Choroid plexus epithelial cell (primary cell): ENCODE data around the gene TIMP3.
A peak's percentile ranks its signal among the peaks of the same experiment; 100 is the strongest.

ENCODE experiments used
- DNase-seq: peaks from one replicate; pipeline ENCODE4 v3.0.0-alpha.2; 2010; ENCODE audit warnings: low read depth
- H3K4me3 ChIP-seq: 2 replicates; pipeline ENCODE4 v1.5.1; 2011; ENCODE audit warnings: low read depth, mild to moderate bottlenecking, control low read depth, low read length, moderate library complexity
- CTCF ChIP-seq: conservative IDR thresholded peaks from 2 replicates; pipeline ENCODE4 v1.5.1; 2011; ENCODE audit warnings: low read depth, mild to moderate bottlenecking, control low read depth, inconsistent platforms, low read length, moderate library complexity

TIMP3 gene

GRCh38 chr22:32846780-32847491, 45.4 kb downstream of the TIMP3 start:
- H3K4me3 ChIP-seq, result no peak overlapping the region
- TF ChIP-seq CTCF, result no peak
- peak; percentile 26 for DNase-seq

- H3K4me3 ChIP-seq, result no peak overlapping the region
- no peak for TF ChIP-seq CTCF
- no peak for DNase-seq
These were observed 46.7 kb downstream of the TIMP3 start for GRCh38 chr22:32848226-32848625.

- DNase-seq, result no peak
- no peak for TF ChIP-seq CTCF
- H3K4me3 ChIP-seq, result no peak overlapping the region
These were observed 48.0 kb downstream of the TIMP3 start for GRCh38 chr22:32849501-32849900.

- no peak overlapping the region for H3K4me3 ChIP-seq
- DNase-seq, result no peak
- no peak for TF ChIP-seq CTCF
These were observed 48.7 kb downstream of the TIMP3 start for GRCh38 chr22:32850157-32850556.

GRCh38 chr22:32850591-32851517, 49.3 kb downstream of the TIMP3 start:
- H3K4me3 ChIP-seq, result no peak overlapping the region
- TF ChIP-seq CTCF, result no peak
- peak; percentile 77 for DNase-seq

- no peak for TF ChIP-seq CTCF
- no peak overlapping the region for H3K4me3 ChIP-seq
- DNase-seq, result peak; percentile 72
These were observed 51.1 kb downstream of the TIMP3 start for GRCh38 chr22:32852395-32853251.
